A549 (cell line): ENCODE measurements around the gene R3HDM2. TPM values are rescaled to one million over a fixed set of nuclear protein-coding genes. Genes with fewer than 3 reads are reported as not detected.

Source experiments
- ATAC-seq, 2 experiments: fragments of 200-7000 bp in 1 of 2; fragments of >200 bp in 1 of 2; cut with Nextera tagmentation in 1 of 2; cut with Tn5 transposase in 1 of 2; 3 replicates each; pipeline versions ENCODE4 v1.8.0 to v1.9.1; 2018 to 2020; ENCODE audit warnings: mild to moderate bottlenecking in 1 of 2, moderate library complexity in 1 of 2
- CTCF ChIA-PET: fragments of 300-600 bp; sonication (Branson Sonifier 250); formaldehyde crosslinking; extraction: SDS; loops from one replicate; lab custom pipeline; 2021; ENCODE audit warnings: antibody characterized with exemption, inconsistent platforms; lab: Yijun Ruan, JAX
- POLR2A ChIA-PET: fragments of 350-600 bp; formaldehyde crosslinking; extraction: SDS; loops from one replicate; lab custom pipeline; 2021; ENCODE audit warnings: antibody characterized with exemption, inconsistent platforms; lab: Yijun Ruan, JAX
- DNase-seq, 2 experiments: peaks; one replicate each; pipeline versions ENCODE4 v3.0.0 to v3.0.0-alpha.2; 2011 to 2016; ENCODE audit warnings: low read depth in 1 of 2, low spot score in 1 of 2
- FAIRE-seq: peaks from 2 replicates; lab custom pipeline; 2011; peaks lifted over from hg19 to GRCh38; lab: Jason Lieb, UNC
- H3K27ac ChIP-seq, 2 experiments: fragments of >200 bp; sonication (Bioruptor Twin); formaldehyde crosslinking; 3 replicates each; pipeline ENCODE4 v1.5.1; 2016 to 2017
- H3K4me1 ChIP-seq: fragments of >200 bp; sonication (Bioruptor Twin); formaldehyde crosslinking; 3 replicates; pipeline ENCODE4 v1.6.1; 2016
- H3K4me2 ChIP-seq: fragments of >200 bp; sonication (Bioruptor Twin); formaldehyde crosslinking; 3 replicates; pipeline ENCODE4 v1.6.1; 2016
- H3K4me3 ChIP-seq: fragments of >200 bp; sonication (Bioruptor Twin); formaldehyde crosslinking; 3 replicates; pipeline ENCODE4 v1.5.1; 2016
- H3K9me3 ChIP-seq: fragments of >200 bp; sonication (Bioruptor Twin); formaldehyde crosslinking; 3 replicates; pipeline ENCODE4 v1.6.1; 2016
- ATOH8 ChIP-seq: fragments of 250-450 bp; sonication (Bioruptor Pico); IDR thresholded peaks from 2 replicates; pipeline ENCODE4 v1.5.0; 2020; ENCODE audit warnings: low read depth, mild to moderate bottlenecking, moderate library complexity
- CBX2 ChIP-seq: fragments of 200-600 bp; sonication (generic); IDR thresholded peaks from 2 replicates; pipeline ENCODE4 v1.6.1; 2016; ENCODE audit warnings: low read depth, mild to moderate bottlenecking, borderline replicate concordance
- CHD2 ChIP-seq: fragments of 150-350 bp; IDR thresholded peaks from 2 replicates; pipeline ENCODE4 v1.6.1; 2014; ENCODE audit warnings: low read length; ENCODE audit not compliant: partially characterized antibody
- CHD4 ChIP-seq: fragments of 200-600 bp; sonication (generic); IDR thresholded peaks from 2 replicates; pipeline ENCODE4 v1.6.1; 2016; ENCODE audit warnings: antibody characterized with exemption, mild to moderate bottlenecking, borderline replicate concordance
- ELK1 ChIP-seq: fragments of 150-350 bp; IDR thresholded peaks from 2 replicates; pipeline ENCODE4 v1.6.1; 2014; ENCODE audit warnings: low read depth, mild to moderate bottlenecking, low read length
- ESRRA ChIP-seq: fragments of 150-350 bp; IDR thresholded peaks from 2 replicates; pipeline ENCODE4 v1.6.1; 2014; ENCODE audit warnings: mild to moderate bottlenecking, low read length, borderline replicate concordance
- FOSB ChIP-seq: fragments of 250-450 bp; sonication (Bioruptor Pico); IDR thresholded peaks from 2 replicates; pipeline ENCODE4 v1.5.0; 2020; ENCODE audit warnings: mild to moderate bottlenecking, moderate library complexity
- FOSL2 ChIP-seq, 2 experiments: fragments of 450-650 bp in 1 of 2; fragments of >200 bp in 1 of 2; sonication (Bioruptor Twin) in 1 of 2; formaldehyde crosslinking; IDR thresholded peaks; 2 replicates each; pipeline versions ENCODE4 v1.5.0 to v1.6.1; 2016 to 2020; ENCODE audit warnings: mild to moderate bottlenecking in 1 of 2, moderate library complexity in 1 of 2
- GATA3 ChIP-seq: IDR thresholded peaks from 2 replicates; pipeline ENCODE4 v1.6.1; 2012; ENCODE audit warnings: borderline replicate concordance
- HES2 ChIP-seq: fragments of >200 bp; sonication (Bioruptor Twin); formaldehyde crosslinking; IDR thresholded peaks from 2 replicates; pipeline ENCODE4 v1.6.1; 2016
- HOXA7 ChIP-seq: fragments of 250-450 bp; sonication (Bioruptor Pico); IDR thresholded peaks from 2 replicates; pipeline ENCODE4 v1.5.0; 2020; ENCODE audit warnings: mild to moderate bottlenecking, moderate library complexity
- JUNB ChIP-seq: fragments of >200 bp; sonication (Bioruptor Twin); formaldehyde crosslinking; IDR thresholded peaks from 2 replicates; pipeline ENCODE4 v1.6.1; 2016
- KDM1A ChIP-seq: fragments of 200-600 bp; sonication (generic); IDR thresholded peaks from 2 replicates; pipeline ENCODE4 v1.6.1; 2016; ENCODE audit warnings: low read depth, mild to moderate bottlenecking
- KDM5A ChIP-seq: fragments of 200-600 bp; sonication (generic); IDR thresholded peaks from 2 replicates; pipeline ENCODE4 v1.6.1; 2016; ENCODE audit warnings: antibody characterized with exemption, mild to moderate bottlenecking
- MYC ChIP-seq: IDR thresholded peaks from 2 replicates; pipeline ENCODE4 v1.6.1; 2012; ENCODE audit warnings: mild to moderate bottlenecking, inconsistent platforms, low read length, improper control_type of control experiment, borderline replicate concordance
- NPAS2 ChIP-seq: fragments of 250-450 bp; sonication (Bioruptor Pico); IDR thresholded peaks from 2 replicates; pipeline ENCODE4 v1.8.0; 2022; ENCODE audit warnings: mild to moderate bottlenecking, moderate library complexity, borderline replicate concordance
- PBX3 ChIP-seq: IDR thresholded peaks from 2 replicates; pipeline ENCODE4 v1.6.1; 2012
- PHF8 ChIP-seq: fragments of 200-600 bp; sonication (generic); IDR thresholded peaks from 2 replicates; pipeline ENCODE4 v1.6.1; 2016; ENCODE audit warnings: low read depth, mild to moderate bottlenecking, antibody characterized with exemption, moderate library complexity, borderline replicate concordance
- RCOR1 ChIP-seq: fragments of 150-350 bp; IDR thresholded peaks from 2 replicates; pipeline ENCODE4 v1.6.1; 2014; ENCODE audit warnings: antibody characterized with exemption, low read length, low read depth
- REST ChIP-seq: fragments of 200-600 bp; sonication (generic); IDR thresholded peaks from 2 replicates; pipeline ENCODE4 v1.6.1; 2016; ENCODE audit warnings: antibody characterized with exemption, mild to moderate bottlenecking, moderate library complexity
- RNF2 ChIP-seq: fragments of 200-600 bp; sonication (generic); IDR thresholded peaks from 2 replicates; pipeline ENCODE4 v1.6.1; 2016; ENCODE audit warnings: low read depth, mild to moderate bottlenecking, antibody characterized with exemption, moderate library complexity, borderline replicate concordance
- ZC3H11A ChIP-seq: fragments of 450-650 bp; IDR thresholded peaks from 2 replicates; pipeline ENCODE4 v1.6.1; 2014; ENCODE audit warnings: antibody characterized with exemption, mild to moderate bottlenecking
- ZNF302 ChIP-seq: fragments of 250-450 bp; sonication (Bioruptor Pico); IDR thresholded peaks from 2 replicates; pipeline ENCODE4 v1.9.0; 2021; ENCODE audit warnings: inconsistent platforms, mild to moderate bottlenecking, moderate library complexity
- WGBS: methylation state at CpG from one replicate; pipeline ENCODE4 v1.1.6; 2017; ENCODE audit errors: missing lambda C conversion rate; 5-methylcytosine and 5-hydroxymethylcytosine counted together
- polyA plus RNA-seq, 4 experiments: library from polyadenylated mRNA; depleted of rRNA in 3 of 4; stranded (reverse); fragments of >200 nt; fragmentation: RNase III in 1 of 4; extraction: RNeasy Plus Mini Kit Qiagen cat#74134 plus additional on column Dnase treatment in 1 of 4; gene quantifications; 2 replicates in 3 of 4; 3 replicates in 1 of 4; pipeline ENCODE4 v1.2.3, GENCODE V29; 2011 to 2017

The R3HDM2 gene
- polyA plus RNA-seq, 2 of the 4 experiments (the other 2 are of a cell fraction), result 14.0 to 30.6 TPM

- Histone ChIP-seq H3K4me3 (no peak overlapping the region), H3K9me3 (no peaks in the 10 kb centered on the region), H3K4me1 (peaks cover 8% of the 10 kb centered on the region), H3K4me2 (no peak overlapping the region), H3K27ac (no peak overlapping the region)
- ATAC-seq, result no peak
- WGBS, result 88% methylated on average over 22 of the region's 22 CpGs
- TF ChIP-seq ZC3H11A (no peak), KDM5A (no peak), CHD4 (no peak), GATA3 (no peak), NPAS2 (CRISPR knock-in tag) (no peak), FOSB (CRISPR knock-in tag) (no peak), PBX3 (no peak), JUNB (no peak), RNF2 (no peak), KDM1A (no peak), ELK1 (no peak), ATOH8 (CRISPR knock-in tag) (no peak), MYC (no peak)
- DNase-seq, result no peak
- no peak for FAIRE-seq
- POLR2A ChIA-PET, result no interaction called here
- CTCF ChIA-PET, result interaction anchor here (0.8 to 4.6 kb wide), 4 partner anchors 31 to 97 kb away, joined by 3 to 27 read pairs (median 7); no protein-coding TSS in a partner anchor
Observed at GRCh38 chr12:57208631-57209282, 222.1 kb downstream of the R3HDM2 start.

- ATAC-seq (no peak), DNase-seq (no peak)
- Histone ChIP-seq H3K4me3 (no peak overlapping the region), H3K27ac (no peak overlapping the region)
- CTCF ChIA-PET, result interaction anchor here (0.9 to 4.6 kb wide), 7 partner anchors 10 to 96 kb away, joined by 3 to 27 read pairs (median 5); no protein-coding TSS in a partner anchor
- TF ChIP-seq FOSB (CRISPR knock-in tag), result no peak
- TF ChIP-seq HES2, result no peak
- TF ChIP-seq ELK1, result no peak
- no peak for TF ChIP-seq CBX2
- TF ChIP-seq HOXA7 (CRISPR knock-in tag), result no peak
- TF ChIP-seq PHF8, result no peak
- no peak for TF ChIP-seq RCOR1
- no peak for TF ChIP-seq REST
- TF ChIP-seq PBX3, result no peak
- TF ChIP-seq ZNF302 (CRISPR knock-in tag), result no peak
- TF ChIP-seq ESRRA, result no peak
- TF ChIP-seq FOSL2 (IDR thresholded peaks at IDR 0.05), result no peak
- TF ChIP-seq FOSL2 (CRISPR knock-in tag; IDR thresholded peaks at IDR 0.05), result no peak
- TF ChIP-seq CHD2, result no peak
- TF ChIP-seq, all 56 proteins: peak for 0
- FAIRE-seq, result no peak
- POLR2A ChIA-PET, result no interaction called here
- 0 out of 3 replicates have a peak, but pooled peaks cover 2% of the 10 kb centered on the region for H3K4me1 ChIP-seq
- no peaks in the 10 kb centered on the region for H3K9me3 ChIP-seq
- WGBS, result 89% methylated on average over 29 of the region's 29 CpGs
- H3K4me2 ChIP-seq, result no peak overlapping the region
Observed at GRCh38 chr12:57207731-57208630, 222.9 kb downstream of the R3HDM2 start.
